Lung (tissue), 12 donors: Measurements from ENCODE around the gene ITGA11. TPM values are rescaled to one million over a fixed set of nuclear protein-coding genes. Genes with fewer than 3 reads are reported as not detected.

Source experiments
- ATAC-seq: fragments of 200-7000 bp; cut with Tn5 transposase; one replicate; pipeline ENCODE4 v1.9.1; 2020; ENCODE audit warnings: moderate number of reproducible peaks; ENCODE audit not compliant: insufficient read depth, low FRiP score
- DNase-seq, 3 donors: peaks; one replicate each; pipeline ENCODE4 v3.0.0-alpha.2; 2013 to 2017
- H3K27ac ChIP-seq, 2 donors: one replicate each; pipeline ENCODE4 v1.5.1; 2013; ENCODE audit warnings: mild to moderate bottlenecking in 2 of 2, moderate library complexity in 2 of 2, control low read depth in 1 of 2, inconsistent platforms in 1 of 2, low read depth in 1 of 2, low read length in 1 of 2
- H3K27me3 ChIP-seq, 3 donors: one replicate each; pipeline ENCODE4 v1.5.1; 2013; ENCODE audit warnings: low read length in 2 of 3; ENCODE audit not compliant: control insufficient read depth in 3 of 3, insufficient read depth in 3 of 3
- H3K36me3 ChIP-seq, 4 donors: one replicate each; pipeline ENCODE4 v1.5.1; 2013; ENCODE audit warnings: low read length in 4 of 4, mild to moderate bottlenecking in 1 of 4, moderate library complexity in 1 of 4; ENCODE audit not compliant: control insufficient read depth in 4 of 4, insufficient read depth in 4 of 4
- H3K4me1 ChIP-seq, 5 donors: one replicate each; pipeline ENCODE4 v1.5.1; 2013; ENCODE audit warnings: low read length in 5 of 5, mild to moderate bottlenecking in 2 of 5, moderate library complexity in 1 of 5; ENCODE audit not compliant: control insufficient read depth in 5 of 5, insufficient read depth in 5 of 5
- H3K4me3 ChIP-seq: one replicate; pipeline ENCODE4 v1.5.1; 2013; ENCODE audit warnings: mild to moderate bottlenecking, control low read depth, moderate library complexity
- H3K9ac ChIP-seq, 2 donors: one replicate each; pipeline ENCODE4 v1.5.1; 2013; ENCODE audit warnings: low read length in 2 of 2, control low read depth in 1 of 2; ENCODE audit not compliant: insufficient read depth in 1 of 2
- H3K9me3 ChIP-seq, 4 donors: one replicate each; pipeline ENCODE4 v1.5.1; 2013; ENCODE audit warnings: low read length in 3 of 4, mild to moderate bottlenecking in 1 of 4, moderate library complexity in 1 of 4; ENCODE audit not compliant: control insufficient read depth in 4 of 4, insufficient read depth in 3 of 4
- CTCF ChIP-seq: IDR thresholded peaks from 2 replicates; pipeline ENCODE4 v1.5.1; 2012; ENCODE audit warnings: mild to moderate bottlenecking; ENCODE audit errors: control extremely low read depth, extremely low read depth
- WGBS, 2 donors: extraction: QIAGEN DNeasy Blood & Tissue Kit; methylation state at CpG; one replicate each; pipeline ENCODE4 v1.1.7; 2013; 5-methylcytosine and 5-hydroxymethylcytosine counted together
- polyA plus RNA-seq, 2 donors: library from polyadenylated mRNA; stranded (reverse); fragments of 200-250 nt; gene quantifications; one replicate each; pipeline ENCODE4 v1.2.1, GENCODE V29; 2013
- total RNA-seq, 2 donors: library from RNA; depleted of rRNA in 1 of 2; stranded (reverse); fragments of >200 nt in 1 of 2; gene quantifications; one replicate each; pipeline ENCODE4 v1.2.1, GENCODE V29; 2014 to 2021
- donor health status: control.
- donor health status: control.
- donor health status: Bipolar disorder and iron deficiency.
- donor health status: healthy.
- donor health status: DM: yes; HTN: yes; CAD: no.

ITGA11 gene
- total and polyA plus RNA-seq, 4 donors, result 0.35 to 1.8 (median 1.0) TPM

GRCh38 chr15:68304589-68305337, 127.2 kb downstream of the ITGA11 start:
- ATAC-seq (no peak), DNase-seq (no peak)
- Histone ChIP-seq H3K4me3 (no peak overlapping the region), H3K4me1 (peaks cover 0 to 6% (median 0%) of the 10 kb centered on the region in 5 donors), H3K27me3 (no peaks in the 10 kb centered on the region), H3K27ac (no peak overlapping the region), H3K9ac (no peak overlapping the region), H3K36me3 (peaks cover 0 to 4% (median 0%) of the 10 kb centered on the region in 4 donors), H3K9me3 (peaks cover 0 to 2% (median 0%) of the 10 kb centered on the region in 4 donors)
- no peak for TF ChIP-seq CTCF
- 83 to 87% methylated on average over 15 of the region's 15 CpGs for WGBS, 2 donors

DNA sequence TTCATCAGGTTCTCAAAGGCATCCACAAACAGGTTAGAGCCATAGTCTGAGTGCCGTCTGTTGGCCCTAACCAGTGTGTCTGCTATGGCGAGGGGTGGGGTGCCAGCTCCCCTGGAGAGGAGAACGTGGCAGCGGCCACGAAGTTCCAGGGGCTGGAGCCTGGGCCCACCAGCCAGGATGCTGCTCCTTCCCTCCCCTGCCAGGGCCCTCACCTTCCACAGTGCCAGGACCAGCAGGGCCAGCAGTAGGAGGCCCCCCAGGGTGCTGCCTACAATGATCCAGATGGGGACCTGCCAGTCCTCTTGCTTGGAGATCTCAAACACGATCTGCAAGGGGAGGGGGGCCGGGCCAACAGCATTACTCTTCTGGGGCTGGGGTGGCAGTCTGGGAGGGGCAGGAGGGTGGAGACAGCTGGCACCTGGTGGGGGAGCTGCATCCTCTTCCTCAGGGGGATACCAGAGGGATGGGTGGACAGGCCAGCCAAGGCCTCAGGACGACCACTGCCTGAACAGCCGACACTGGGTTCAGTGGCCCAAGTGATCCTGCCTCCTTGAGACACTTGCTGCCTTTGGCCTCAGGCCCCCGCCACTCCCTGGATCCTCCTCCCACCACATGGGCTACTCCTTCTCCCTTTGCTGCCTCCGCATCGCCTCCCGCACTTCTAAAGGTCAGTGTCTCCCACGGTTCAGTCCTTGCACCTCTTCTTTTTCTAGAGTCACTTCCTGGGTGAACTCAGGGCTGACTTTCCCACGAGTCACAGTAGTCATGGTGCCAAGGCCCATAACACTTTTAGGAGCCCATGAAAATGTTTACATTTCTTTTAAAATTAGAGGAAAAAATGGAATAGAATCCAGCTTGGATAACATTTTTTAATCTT, 128.2 kb downstream of the ITGA11 start:
- TF ChIP-seq CTCF, result no peak
- ATAC-seq (no peak), DNase-seq (no peak)
- Histone ChIP-seq H3K9ac (no peak overlapping the region), H3K4me3 (no peak overlapping the region), H3K27me3 (no peaks in the 10 kb centered on the region), H3K4me1 (peaks cover 0 to 7% (median 4%) of the 10 kb centered on the region in 5 donors), H3K27ac (no peak overlapping the region), H3K9me3 (peaks cover 0 to 2% (median 0%) of the 10 kb centered on the region in 4 donors), H3K36me3 (peaks cover 0 to 4% (median 0%) of the 10 kb centered on the region in 4 donors)
- WGBS, 2 donors, result 82 to 86% methylated on average over 15 of the region's 15 CpGs

GRCh38 chr15:68303134-68303533, 128.8 kb downstream of the ITGA11 start:
- no peak for TF ChIP-seq CTCF
- DNase-seq, result no peak
- Histone ChIP-seq H3K9me3 (peaks cover 0 to 2% (median 0%) of the 10 kb centered on the region in 4 donors), H3K9ac (no peak overlapping the region), H3K4me3 (no peak overlapping the region), H3K27me3 (no peaks in the 10 kb centered on the region), H3K4me1 (peaks cover 0 to 12% (median 4%) of the 10 kb centered on the region in 5 donors), H3K27ac (no peak overlapping the region), H3K36me3 (peaks cover 0 to 4% (median 0%) of the 10 kb centered on the region in 4 donors)
- WGBS, 2 donors, result 44 to 93% methylated on average over 2 of the region's 2 CpGs
- ATAC-seq, result no peak
